Right lobe of liver (tissue), 6 donors: ENCODE data around the gene SEMA5B. TPM values are rescaled to one million over a fixed set of nuclear protein-coding genes. Genes with fewer than 3 reads are reported as not detected.
A peak's percentile ranks its signal among the peaks of the same experiment; 100 is the strongest.

Experiments used
- ATAC-seq, 4 donors: fragments of 200-7000 bp; cut with Tn5 transposase; one replicate each; pipeline ENCODE4 v1.9.1; 2020; ENCODE audit warnings: mild to moderate bottlenecking in 4 of 4, moderate library complexity in 4 of 4
- DNase-seq, 3 donors: peaks; one replicate each; pipeline ENCODE4 v3.0.0-alpha.2; 2020
- H3K27ac ChIP-seq, 3 donors: fragments of 200-600 bp; one replicate each; pipeline ENCODE4 v1.8.0; 2022
- H3K27me3 ChIP-seq, 2 donors: fragments of 200-600 bp; one replicate each; pipeline ENCODE4 v1.8.0; 2022
- H3K36me3 ChIP-seq, 4 donors: fragments of 200-600 bp; sonication (generic) in 1 of 4; one replicate each; pipeline versions ENCODE4 v1.5.1 to v1.8.0; 2017 to 2022; ENCODE audit warnings: control low read depth in 1 of 4
- H3K4me1 ChIP-seq, 4 donors: fragments of 200-600 bp; sonication (generic) in 1 of 4; one replicate each; pipeline versions ENCODE4 v1.5.1 to v1.8.0; 2017 to 2022; ENCODE audit warnings: control low read depth in 1 of 4
- H3K4me3 ChIP-seq, 3 donors: fragments of 200-600 bp; one replicate each; pipeline ENCODE4 v1.8.0; 2022
- H3K9me3 ChIP-seq, 4 donors: fragments of 200-600 bp; sonication (generic) in 1 of 4; one replicate each; pipeline versions ENCODE4 v1.5.1 to v1.8.0; 2017 to 2022; ENCODE audit warnings: control low read depth in 1 of 4
- CTCF ChIP-seq, 4 donors: fragments of 200-600 bp in 3 of 4; fragments of 450-650 bp in 1 of 4; IDR thresholded peaks; one replicate each; pipeline versions ENCODE4 v1.5.1 to v1.8.0; 2016 to 2022; ENCODE audit warnings: antibody characterized with exemption in 4 of 4, mild to moderate bottlenecking in 2 of 4
- POLR2A ChIP-seq: fragments of 450-650 bp; IDR thresholded peaks from one replicate; pipeline ENCODE4 v1.6.1; 2017; ENCODE audit warnings: antibody characterized with exemption, mild to moderate bottlenecking
- WGBS: methylation state at CpG from one replicate; pipeline ENCODE4 v1.1.6; 2018; ENCODE audit warnings: low coverage, low lambda C conversion rate; ENCODE audit not compliant: insufficient coverage; ENCODE audit errors: missing lambda C conversion rate; 5-methylcytosine and 5-hydroxymethylcytosine counted together
- intact Hi-C, 2 donors: fragments of 100-400 bp; cut with DNase I; formaldehyde crosslinking; loops; one replicate each; pipeline versions ENCODE4 v1.11.2 to v1.14.1; 2022
- total RNA-seq, 6 experiments: library from RNA; depleted of rRNA in 2 of 6; stranded (reverse); fragments of >200 nt in 2 of 6; fragmentation: NEBNext Ultra II Directional in 3 of 6; extraction: Animal tissue kit (Norgen Biotek cat#: 25700) in 3 of 6; gene quantifications; one replicate each; pipeline versions ENCODE4 v1.1.0 to v1.2.4, GENCODE V29; 2016 to 2023
- donor health status: DM: no; HTN: yes; CAD: no.
- donor health status: DM: no; HTN: no; CAD: no.
- donor health status: DM: no; HTN: no; CAD: no.
- donor health status: DM: no; HTN: yes; CAD: no.
- donor health status: DM: no; HTN: yes; CAD: no.

SEMA5B gene
- total RNA-seq, 6 experiments from 2014 or later, result 0.12 to 0.65 (median 0.25) TPM

GRCh38 chr3:123066599-123066895, 39.0 kb upstream of the SEMA5B start:
- intact Hi-C loops, result no loop called here
- Histone ChIP-seq H3K27ac (peak overlapping the region in 2 of 3 donors; percentile 76 to 86), H3K27me3 (no peaks in the 10 kb centered on the region), H3K9me3 (no peaks in the 10 kb centered on the region), H3K4me1 (peaks cover 2 to 24% (median 15%) of the 10 kb centered on the region in 4 donors), H3K4me3 (peak overlapping the region; percentile 93 to 99 (median 95)), H3K36me3 (no peaks in the 10 kb centered on the region)
- TF ChIP-seq CTCF (IDR thresholded peaks at IDR 0.05) (no peak), POLR2A (no peak)
- DNase-seq, result no peak
- ATAC-seq, result peak in 2 of 4 donors; percentile 0
- WGBS, result 19% methylated on average over 5 of the region's 6 CpGs

- no peaks in the 10 kb centered on the region for H3K27me3 ChIP-seq
- no peaks in the 10 kb centered on the region for H3K36me3 ChIP-seq
- H3K27ac ChIP-seq, result no peak overlapping the region
- H3K4me1 ChIP-seq, result peaks cover 0 to 8% (median 5%) of the 10 kb centered on the region in 4 donors
- TF ChIP-seq POLR2A, result no peak
- intact Hi-C loops, result no loop called here
- WGBS, result 40% methylated on average over 1 of the region's 1 CpG
- H3K4me3 ChIP-seq, result no peak overlapping the region
- ATAC-seq (no peak), DNase-seq (no peak)
- no peaks in the 10 kb centered on the region for H3K9me3 ChIP-seq
Measured at GRCh38 chr3:123064914-123065313, 37.4 kb upstream of the SEMA5B start.

GRCh38 chr3:123064506-123064905, 36.9 kb upstream of the SEMA5B start:
- intact Hi-C loops, result no loop called here
- H3K27ac ChIP-seq, result no peak overlapping the region
- H3K27me3 ChIP-seq, result no peaks in the 10 kb centered on the region
- H3K4me1 ChIP-seq, result peaks cover 0 to 4% (median 3%) of the 10 kb centered on the region in 4 donors
- no peaks in the 10 kb centered on the region for H3K9me3 ChIP-seq
- WGBS, result 91% methylated on average over 4 of the region's 4 CpGs
- no peak for TF ChIP-seq POLR2A
- TF ChIP-seq CTCF (IDR thresholded peaks at IDR 0.05), result no peak
- DNase-seq (no peak), ATAC-seq (no peak)
- no peaks in the 10 kb centered on the region for H3K36me3 ChIP-seq
- H3K4me3 ChIP-seq, result no peak overlapping the region

GRCh38 chr3:123063034-123063433, 35.5 kb upstream of the SEMA5B start:
- no peaks in the 10 kb centered on the region for H3K27me3 ChIP-seq
- H3K4me1 ChIP-seq, result peaks cover 0 to under 1% (median 0%) of the 10 kb centered on the region in 4 donors
- WGBS, result 83% methylated on average over 6 of the region's 6 CpGs
- no peak for DNase-seq
- ATAC-seq, result no peak
- H3K27ac ChIP-seq, result no peak overlapping the region
- H3K9me3 ChIP-seq, result no peaks in the 10 kb centered on the region
- intact Hi-C loops, result no loop called here
- no peak overlapping the region for H3K4me3 ChIP-seq
- no peaks in the 10 kb centered on the region for H3K36me3 ChIP-seq
- no peak for TF ChIP-seq CTCF (IDR thresholded peaks at IDR 0.05)
- TF ChIP-seq POLR2A, result no peak

- no peak for DNase-seq
- Histone ChIP-seq H3K27me3 (no peaks in the 10 kb centered on the region), H3K4me1 (no peaks in the 10 kb centered on the region), H3K4me3 (no peak overlapping the region), H3K36me3 (no peaks in the 10 kb centered on the region), H3K9me3 (no peaks in the 10 kb centered on the region), H3K27ac (no peak overlapping the region)
- intact Hi-C loops, result no loop called here
- ATAC-seq, result no peak
- WGBS, result 83% methylated on average over 6 of the region's 7 CpGs
- TF ChIP-seq POLR2A (no peak), CTCF (IDR thresholded peaks at IDR 0.05) (no peak)
Measured at GRCh38 chr3:123061856-123062255, 34.3 kb upstream of the SEMA5B start.
